ENCODE measurements around the gene DPM1.

DNA sequence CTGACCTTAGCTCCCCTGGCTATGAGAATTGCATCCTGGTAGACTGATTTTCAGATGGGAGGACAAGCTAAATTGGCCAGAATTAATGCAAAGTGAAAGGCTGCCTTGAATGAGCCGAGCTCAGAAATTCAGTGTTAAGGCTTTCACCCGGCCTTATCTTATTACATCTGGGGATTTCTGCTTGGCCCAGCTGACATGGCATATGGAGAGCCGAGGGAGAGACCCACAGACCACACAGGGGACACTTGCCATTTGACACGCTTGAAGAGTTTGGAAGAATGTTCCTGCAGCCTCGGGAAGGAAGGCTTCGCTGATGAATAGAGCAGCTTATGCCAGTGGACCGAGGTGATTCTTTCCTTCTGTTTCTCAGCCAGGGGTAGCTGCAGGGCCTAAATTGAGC, 9.3 kb upstream of the DPM1 start:
- TF ChIP-seq, protein P1, sequence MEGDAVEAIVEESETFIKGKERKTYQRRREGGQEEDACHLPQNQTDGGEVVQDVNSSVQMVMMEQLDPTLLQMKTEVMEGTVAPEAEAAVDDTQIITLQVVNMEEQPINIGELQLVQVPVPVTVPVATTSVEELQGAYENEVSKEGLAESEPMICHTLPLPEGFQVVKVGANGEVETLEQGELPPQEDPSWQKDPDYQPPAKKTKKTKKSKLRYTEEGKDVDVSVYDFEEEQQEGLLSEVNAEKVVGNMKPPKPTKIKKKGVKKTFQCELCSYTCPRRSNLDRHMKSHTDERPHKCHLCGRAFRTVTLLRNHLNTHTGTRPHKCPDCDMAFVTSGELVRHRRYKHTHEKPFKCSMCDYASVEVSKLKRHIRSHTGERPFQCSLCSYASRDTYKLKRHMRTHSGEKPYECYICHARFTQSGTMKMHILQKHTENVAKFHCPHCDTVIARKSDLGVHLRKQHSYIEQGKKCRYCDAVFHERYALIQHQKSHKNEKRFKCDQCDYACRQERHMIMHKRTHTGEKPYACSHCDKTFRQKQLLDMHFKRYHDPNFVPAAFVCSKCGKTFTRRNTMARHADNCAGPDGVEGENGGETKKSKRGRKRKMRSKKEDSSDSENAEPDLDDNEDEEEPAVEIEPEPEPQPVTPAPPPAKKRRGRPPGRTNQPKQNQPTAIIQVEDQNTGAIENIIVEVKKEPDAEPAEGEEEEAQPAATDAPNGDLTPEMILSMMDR (IDR thresholded peaks at IDR 0.05; ENCODE audit: extremely low read depth in 1 of 2, insufficient read depth in 1 of 2, low read depth in 1 of 2, low read length in 2 of 2) = no peak
- TF ChIP-seq EZH2 (IDR thresholded peaks at IDR 0.05; ENCODE audit: borderline replicate concordance, low read depth, low read length, severe bottlenecking) = no peak
- TF ChIP-seq FOS (IDR thresholded peaks at IDR 0.05; ENCODE audit: borderline replicate concordance, insufficient read depth, low read length) = no peak
- TF ChIP-seq POLR2AphosphoS5 (IDR thresholded peaks at IDR 0.05; ENCODE audit: insufficient read depth, low read depth, low read length) = no peak
- TF ChIP-seq POLR2A (IDR thresholded peaks at IDR 0.05; ENCODE audit: low read depth, low read length) = no peak
- TF ChIP-seq, protein P2, sequence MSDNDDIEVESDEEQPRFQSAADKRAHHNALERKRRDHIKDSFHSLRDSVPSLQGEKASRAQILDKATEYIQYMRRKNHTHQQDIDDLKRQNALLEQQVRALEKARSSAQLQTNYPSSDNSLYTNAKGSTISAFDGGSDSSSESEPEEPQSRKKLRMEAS (IDR thresholded peaks at IDR 0.05; ENCODE audit: insufficient read depth, insufficient read length) = no peak
- no peak for TF ChIP-seq JUN (IDR thresholded peaks at IDR 0.05; ENCODE audit: borderline replicate concordance, insufficient read depth, insufficient read length, low read depth)
